ENCODE measurements around the gene CDC42EP3.

Gene CDC42EP3

DNA sequence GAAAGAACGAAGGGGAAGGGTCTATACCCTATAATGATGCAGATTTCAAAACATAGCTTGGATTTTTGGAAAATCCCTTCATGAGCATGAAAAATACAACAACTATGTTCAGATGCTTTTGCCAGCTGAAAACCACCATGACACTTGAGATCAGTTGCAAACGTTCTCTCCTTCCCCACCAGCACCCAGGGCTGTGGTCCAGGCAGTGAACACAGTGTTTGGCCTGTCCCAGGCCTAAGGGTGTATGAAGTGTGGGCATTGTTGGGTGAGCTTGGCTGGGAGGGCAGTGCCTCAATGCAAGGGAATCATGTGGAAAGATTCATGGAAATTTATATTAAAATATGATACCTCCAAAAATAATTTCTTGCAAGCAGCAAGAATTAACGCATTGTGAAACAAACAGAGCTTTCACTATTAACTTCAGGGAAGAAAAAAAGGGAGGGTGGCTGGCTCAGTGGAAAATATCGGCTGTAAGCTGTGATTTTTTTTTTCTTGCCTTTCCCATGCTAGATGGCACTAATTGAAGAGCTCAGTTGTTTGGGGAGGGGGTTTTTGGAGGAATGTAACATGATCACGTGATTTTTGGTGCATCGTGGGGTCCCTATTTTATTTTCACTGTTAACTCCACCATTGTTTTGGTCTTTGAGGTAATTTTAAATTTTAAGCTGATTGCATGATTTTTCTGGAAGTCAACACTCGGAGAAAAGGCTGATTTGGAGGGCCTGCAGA is 52.0 kb downstream of the CDC42EP3 start:
- peaks cover 5% of the 10 kb centered on the region for H3K4me1 Mint-ChIP-seq
- H3K9me3 Mint-ChIP-seq, result no peaks in the 10 kb centered on the region
- H3K36me3 Mint-ChIP-seq (ENCODE audit: low read depth), result no peaks in the 10 kb centered on the region
- no peak for DNase-seq
- TF ChIP-seq, protein P1, sequence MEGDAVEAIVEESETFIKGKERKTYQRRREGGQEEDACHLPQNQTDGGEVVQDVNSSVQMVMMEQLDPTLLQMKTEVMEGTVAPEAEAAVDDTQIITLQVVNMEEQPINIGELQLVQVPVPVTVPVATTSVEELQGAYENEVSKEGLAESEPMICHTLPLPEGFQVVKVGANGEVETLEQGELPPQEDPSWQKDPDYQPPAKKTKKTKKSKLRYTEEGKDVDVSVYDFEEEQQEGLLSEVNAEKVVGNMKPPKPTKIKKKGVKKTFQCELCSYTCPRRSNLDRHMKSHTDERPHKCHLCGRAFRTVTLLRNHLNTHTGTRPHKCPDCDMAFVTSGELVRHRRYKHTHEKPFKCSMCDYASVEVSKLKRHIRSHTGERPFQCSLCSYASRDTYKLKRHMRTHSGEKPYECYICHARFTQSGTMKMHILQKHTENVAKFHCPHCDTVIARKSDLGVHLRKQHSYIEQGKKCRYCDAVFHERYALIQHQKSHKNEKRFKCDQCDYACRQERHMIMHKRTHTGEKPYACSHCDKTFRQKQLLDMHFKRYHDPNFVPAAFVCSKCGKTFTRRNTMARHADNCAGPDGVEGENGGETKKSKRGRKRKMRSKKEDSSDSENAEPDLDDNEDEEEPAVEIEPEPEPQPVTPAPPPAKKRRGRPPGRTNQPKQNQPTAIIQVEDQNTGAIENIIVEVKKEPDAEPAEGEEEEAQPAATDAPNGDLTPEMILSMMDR (IDR thresholded peaks at IDR 0.05), result no peak
- no peak overlapping the region for H3K27ac Mint-ChIP-seq
- no peaks in the 10 kb centered on the region for H3K27me3 Mint-ChIP-seq (ENCODE audit: low read depth, poor library complexity)
- no peak overlapping the region for H3K4me3 Mint-ChIP-seq

DNA sequence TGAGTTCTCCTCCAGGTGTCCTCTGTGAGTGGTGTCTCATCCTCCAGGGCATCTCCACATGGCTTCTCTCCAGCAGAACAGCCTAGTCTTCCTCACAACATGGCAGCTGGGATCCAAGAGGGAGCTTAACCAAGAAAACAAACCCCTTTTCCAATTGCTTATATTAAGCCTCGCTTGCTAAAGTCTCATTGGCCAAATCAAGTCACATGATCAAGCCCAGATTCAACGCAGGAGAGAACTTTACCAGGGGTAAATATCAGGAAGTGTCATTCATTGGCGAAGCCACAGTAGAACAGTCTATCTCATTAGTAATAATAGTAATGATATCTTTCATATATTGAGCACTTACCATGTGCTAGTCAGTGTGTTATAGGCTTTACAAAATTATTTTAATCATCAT is 53.1 kb downstream of the CDC42EP3 start:
- no peaks in the 10 kb centered on the region for H3K9me3 Mint-ChIP-seq
- no peaks in the 10 kb centered on the region for H3K36me3 Mint-ChIP-seq (ENCODE audit: low read depth)
- peaks cover 3% of the 10 kb centered on the region for H3K27me3 Mint-ChIP-seq (ENCODE audit: low read depth, poor library complexity)
- DNase-seq, result no peak
- TF ChIP-seq, protein P1 (IDR thresholded peaks at IDR 0.05), result no peak
- H3K4me1 Mint-ChIP-seq, result peaks cover 5% of the 10 kb centered on the region
- no peak overlapping the region for H3K4me3 Mint-ChIP-seq
- H3K27ac Mint-ChIP-seq, result no peak overlapping the region

DNA sequence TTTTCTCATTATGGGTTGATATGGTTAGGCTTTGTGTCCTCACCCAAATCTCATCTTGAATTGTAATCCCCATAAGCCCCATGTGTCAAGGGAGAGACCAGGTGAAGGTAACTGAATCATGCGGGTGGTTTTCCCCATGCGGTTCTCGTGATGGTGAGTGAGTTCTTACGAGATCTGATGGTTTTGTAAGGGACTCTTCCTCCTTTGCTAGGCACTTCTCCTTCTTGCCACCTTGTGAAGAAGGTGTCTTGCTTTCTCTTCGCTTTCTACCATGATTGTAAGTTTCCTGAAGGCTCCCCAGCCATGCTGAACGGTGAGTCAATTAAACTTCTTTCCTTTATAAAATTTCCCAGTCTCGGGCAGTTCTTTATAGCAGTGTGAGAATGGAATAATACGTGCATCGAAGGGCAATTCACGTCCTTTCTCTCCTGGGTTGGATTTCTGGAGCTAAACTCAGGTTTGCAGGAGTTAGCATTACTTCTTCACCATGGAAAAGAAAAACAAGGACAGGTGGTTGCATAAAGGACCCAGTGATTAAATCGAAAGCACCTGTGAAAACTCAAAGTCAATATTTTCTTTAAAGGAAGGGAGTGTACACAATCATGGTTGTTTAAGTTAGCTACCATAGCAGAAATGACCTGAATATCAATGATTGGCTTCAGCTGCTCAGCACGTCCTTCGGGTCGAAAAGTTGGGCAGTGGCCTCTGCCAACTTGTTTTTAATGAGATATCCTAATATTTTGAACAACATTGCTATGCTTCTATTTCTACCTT is 54.1 kb downstream of the CDC42EP3 start:
- no peak for DNase-seq
- Mint-ChIP-seq H3K9me3 (no peaks in the 10 kb centered on the region), H3K4me1 (peaks cover 5% of the 10 kb centered on the region), H3K27ac (no peak overlapping the region), H3K4me3 (no peak overlapping the region), H3K27me3 (ENCODE audit: low read depth, poor library complexity) (peaks cover 3% of the 10 kb centered on the region), H3K36me3 (ENCODE audit: low read depth) (no peaks in the 10 kb centered on the region)
- TF ChIP-seq, protein P1 (IDR thresholded peaks at IDR 0.05), result no peak

DNA sequence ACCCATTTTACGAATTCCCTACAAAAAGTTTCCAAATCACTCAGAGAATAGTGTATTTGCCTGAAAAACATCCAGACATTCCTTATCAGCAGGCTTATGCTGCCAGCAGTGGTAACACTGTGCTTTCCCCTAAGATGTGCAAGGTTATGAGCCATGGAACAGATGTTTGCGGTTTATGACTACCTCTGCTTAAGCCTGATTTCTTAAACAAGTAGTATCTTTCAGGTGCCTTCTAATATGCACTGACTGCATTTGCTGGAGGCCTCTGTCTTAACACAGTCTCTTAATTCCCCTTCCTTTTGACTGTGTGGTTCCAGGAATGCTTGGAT is 54.8 kb downstream of the CDC42EP3 start:
- no peak overlapping the region for H3K4me3 Mint-ChIP-seq
- no peak for DNase-seq
- TF ChIP-seq, protein P1 (IDR thresholded peaks at IDR 0.05), result no peak

DNA sequence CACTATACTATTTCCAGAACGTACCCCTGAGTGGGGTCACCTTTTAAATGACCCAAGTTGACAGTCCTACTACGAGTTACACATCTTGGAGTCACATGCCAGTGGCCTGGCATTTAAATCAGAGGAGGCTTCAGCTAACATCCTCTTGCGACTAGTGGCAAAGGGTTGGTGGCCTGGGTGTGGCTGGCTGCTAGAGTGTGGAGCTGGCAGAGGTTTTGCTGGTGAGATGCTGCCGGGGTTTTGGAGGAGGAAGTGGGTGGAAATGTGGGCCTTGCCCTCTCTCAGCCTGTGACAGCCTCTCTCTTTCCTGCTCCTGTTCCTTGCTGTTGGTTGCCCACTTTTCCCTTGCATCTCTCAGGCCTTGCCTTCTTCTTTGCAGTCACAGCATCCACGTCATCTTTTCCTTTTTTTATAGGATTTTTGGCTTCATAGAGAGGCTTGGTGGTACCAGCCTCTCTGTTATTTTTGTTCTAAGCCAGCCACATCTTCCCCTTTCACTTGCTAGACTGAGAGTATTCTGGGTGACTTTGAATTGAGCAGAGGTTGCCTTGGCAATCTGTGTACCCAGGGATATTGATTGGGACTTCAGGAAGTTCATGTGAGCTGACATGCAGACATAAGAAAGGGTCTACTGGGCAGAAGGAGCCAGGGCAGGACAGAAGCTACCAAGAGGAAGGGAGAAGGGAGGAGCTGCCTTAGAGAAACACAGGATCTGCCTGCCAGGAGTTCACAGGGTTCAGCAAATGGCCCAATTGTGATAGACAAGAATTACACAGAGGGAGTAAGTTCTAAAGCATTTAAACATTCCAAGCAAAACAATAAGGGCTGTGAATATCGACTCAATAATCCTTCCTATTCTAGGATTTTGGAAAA is 55.4 kb downstream of the CDC42EP3 start:
- H3K27ac Mint-ChIP-seq, result no peak overlapping the region
- peaks cover 5% of the 10 kb centered on the region for H3K4me1 Mint-ChIP-seq
- H3K27me3 Mint-ChIP-seq (ENCODE audit: low read depth, poor library complexity), result peaks cover 3% of the 10 kb centered on the region
- DNase-seq, result no peak
- TF ChIP-seq, protein P1 (IDR thresholded peaks at IDR 0.05), result no peak
- no peak overlapping the region for H3K4me3 Mint-ChIP-seq
- H3K9me3 Mint-ChIP-seq, result no peaks in the 10 kb centered on the region
- H3K36me3 Mint-ChIP-seq (ENCODE audit: low read depth), result no peaks in the 10 kb centered on the region

More for the DNA sequence above, 54.8 kb downstream of the CDC42EP3 start:
- peaks cover 5% of the 10 kb centered on the region for H3K4me1 Mint-ChIP-seq
- H3K27me3 Mint-ChIP-seq (ENCODE audit: low read depth, poor library complexity), result peaks cover 3% of the 10 kb centered on the region
- no peaks in the 10 kb centered on the region for H3K36me3 Mint-ChIP-seq (ENCODE audit: low read depth)
- H3K27ac Mint-ChIP-seq, result no peak overlapping the region
- H3K9me3 Mint-ChIP-seq, result no peaks in the 10 kb centered on the region
